Calu3 (cell line): ENCODE results near the gene CTCF. TPM values are rescaled to one million over a fixed set of nuclear protein-coding genes. Genes with fewer than 3 reads are reported as not detected.

ENCODE experiments used
- BruUV-seq: library from RNA; stranded (reverse); fragments of 400-500 nt; replicated peaks from 2 replicates; lab custom pipeline; 2021; lab: Mats Ljungman, UMichigan
- CTCF ChIA-PET: fragments of 300-600 bp; sonication (Branson Sonifier 250); formaldehyde crosslinking; loops from one replicate; lab custom pipeline; 2022; ENCODE audit warnings: antibody characterized with exemption; lab: Charles Lee
- DNase-seq: peaks from one replicate; pipeline ENCODE4 v3.0.0; 2022
- H3K27ac Mint-ChIP-seq: one replicate; pipeline ENCODE4 v1.8.0; 2022; ENCODE audit warnings: mixed read lengths; ENCODE audit not compliant: unreplicated experiment
- H3K27me3 Mint-ChIP-seq: one replicate; pipeline ENCODE4 v1.8.0; 2022; ENCODE audit warnings: mixed read lengths; ENCODE audit not compliant: unreplicated experiment
- H3K36me3 Mint-ChIP-seq: one replicate; pipeline ENCODE4 v1.8.0; 2022; ENCODE audit warnings: mild to moderate bottlenecking, moderate library complexity, mixed read lengths; ENCODE audit not compliant: insufficient read depth, unreplicated experiment
- H3K4me1 Mint-ChIP-seq: one replicate; pipeline ENCODE4 v1.8.0; 2022; ENCODE audit warnings: mild to moderate bottlenecking, low read depth, mixed read lengths; ENCODE audit not compliant: unreplicated experiment
- H3K4me3 Mint-ChIP-seq: one replicate; pipeline ENCODE4 v1.8.0; 2022; ENCODE audit warnings: mild to moderate bottlenecking, low read depth, moderate library complexity, mixed read lengths; ENCODE audit not compliant: unreplicated experiment
- H3K9me3 Mint-ChIP-seq: one replicate; pipeline ENCODE4 v1.8.0; 2022; ENCODE audit warnings: low read depth, mixed read lengths; ENCODE audit not compliant: unreplicated experiment
- intact Hi-C: fragments of 100-400 bp; cut with micrococcal nuclease; formaldehyde crosslinking; loops from one replicate; pipeline ENCODE4 v1.10.0; 2022; ENCODE audit not compliant: unreplicated experiment
- total RNA-seq: library from RNA; stranded (reverse); gene quantifications from 2 replicates; pipeline ENCODE4 v1.2.3, GENCODE V29; 2022
- TF ChIP-seq, protein P1 (sequence below): fragments of 200-600 bp; IDR thresholded peaks from one replicate; pipeline ENCODE4 v1.8.0; 2022; ENCODE audit warnings: antibody characterized with exemption; ENCODE audit not compliant: unreplicated experiment

Gene CTCF
- total RNA-seq, 1 experiment from 2014 or later: 52.1 TPM

DNA sequence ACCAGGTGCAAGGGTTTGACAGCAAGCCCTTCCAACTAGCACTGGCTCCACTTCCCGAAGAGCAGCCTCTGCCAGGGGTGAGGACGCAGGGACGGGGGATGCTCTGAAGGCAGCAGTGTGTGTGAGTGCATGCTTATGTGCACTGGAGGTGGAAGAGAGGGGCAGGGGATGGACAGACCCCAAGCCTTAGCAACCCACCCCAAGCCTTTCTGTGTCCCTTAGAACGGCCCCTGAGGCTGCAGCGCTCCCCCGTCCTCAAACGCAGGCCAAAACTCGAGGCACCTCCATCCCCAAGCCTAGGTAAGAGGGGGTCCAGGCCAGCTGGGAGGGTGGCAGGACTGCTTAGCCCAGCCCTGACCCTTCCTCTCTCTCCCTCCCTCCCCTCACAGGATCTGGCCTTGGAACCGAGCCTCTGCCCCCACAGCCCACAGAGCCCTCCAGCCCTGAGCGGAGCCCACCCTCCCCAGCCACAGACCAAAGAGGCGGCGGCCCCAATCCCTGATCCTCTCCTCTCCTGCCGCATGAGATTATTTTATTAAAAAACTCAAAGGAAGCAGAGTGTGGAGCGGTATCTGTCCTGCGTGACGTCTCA is 94.8 kb downstream of the CTCF start:
- Mint-ChIP-seq H3K27me3 (peaks cover 37% of the 10 kb centered on the region), H3K9me3 (no peaks in the 10 kb centered on the region), H3K36me3 (peaks cover 51% of the 10 kb centered on the region), H3K4me3 (no peak overlapping the region), H3K4me1 (no peaks in the 10 kb centered on the region), H3K27ac (no peak overlapping the region)
- no TSS peak for BruUV-seq
- intact Hi-C loops: no loop called here
- TF ChIP-seq, protein P1, sequence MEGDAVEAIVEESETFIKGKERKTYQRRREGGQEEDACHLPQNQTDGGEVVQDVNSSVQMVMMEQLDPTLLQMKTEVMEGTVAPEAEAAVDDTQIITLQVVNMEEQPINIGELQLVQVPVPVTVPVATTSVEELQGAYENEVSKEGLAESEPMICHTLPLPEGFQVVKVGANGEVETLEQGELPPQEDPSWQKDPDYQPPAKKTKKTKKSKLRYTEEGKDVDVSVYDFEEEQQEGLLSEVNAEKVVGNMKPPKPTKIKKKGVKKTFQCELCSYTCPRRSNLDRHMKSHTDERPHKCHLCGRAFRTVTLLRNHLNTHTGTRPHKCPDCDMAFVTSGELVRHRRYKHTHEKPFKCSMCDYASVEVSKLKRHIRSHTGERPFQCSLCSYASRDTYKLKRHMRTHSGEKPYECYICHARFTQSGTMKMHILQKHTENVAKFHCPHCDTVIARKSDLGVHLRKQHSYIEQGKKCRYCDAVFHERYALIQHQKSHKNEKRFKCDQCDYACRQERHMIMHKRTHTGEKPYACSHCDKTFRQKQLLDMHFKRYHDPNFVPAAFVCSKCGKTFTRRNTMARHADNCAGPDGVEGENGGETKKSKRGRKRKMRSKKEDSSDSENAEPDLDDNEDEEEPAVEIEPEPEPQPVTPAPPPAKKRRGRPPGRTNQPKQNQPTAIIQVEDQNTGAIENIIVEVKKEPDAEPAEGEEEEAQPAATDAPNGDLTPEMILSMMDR: no peak
- CTCF ChIA-PET: no interaction called here
- DNase-seq: no peak

DNA sequence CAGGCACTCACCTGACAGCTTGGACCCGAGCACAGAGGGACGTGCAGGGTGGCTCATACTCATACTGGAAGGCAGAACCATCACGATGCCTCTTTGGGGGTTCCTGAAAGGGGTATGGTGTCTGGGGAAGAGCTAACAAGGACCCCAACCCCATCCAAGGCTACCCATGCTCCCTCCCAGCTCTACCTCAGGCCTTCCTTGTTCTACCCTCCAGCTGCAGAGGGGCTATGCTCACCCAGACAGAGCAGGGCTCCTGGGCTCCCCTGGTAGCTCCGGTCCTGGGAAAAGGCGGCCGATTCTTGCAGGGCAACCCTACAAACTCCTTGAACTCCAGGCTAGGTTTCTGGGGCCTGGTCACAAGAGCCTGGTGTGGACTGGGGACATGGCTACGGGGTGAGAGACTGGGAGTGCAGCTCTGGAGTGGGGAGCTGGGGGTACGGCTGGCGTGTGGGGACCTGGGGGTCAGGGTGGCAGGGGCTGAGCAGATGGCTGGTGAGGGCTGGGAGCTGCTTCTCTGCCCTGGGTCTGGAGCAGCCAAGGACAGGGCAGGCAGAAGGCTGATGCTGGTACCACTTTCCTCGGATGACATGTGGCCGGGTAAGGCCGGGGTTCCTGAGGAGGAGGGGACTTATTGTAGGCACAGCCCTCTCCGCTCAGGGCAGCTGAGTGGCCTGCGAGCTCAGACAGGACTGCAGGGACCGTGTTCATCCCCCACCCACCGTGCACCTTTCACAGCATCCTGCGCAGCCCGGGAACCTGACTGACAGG is 95.6 kb downstream of the CTCF start:
- Mint-ChIP-seq H3K27me3 (peaks cover 31% of the 10 kb centered on the region), H3K27ac (no peak overlapping the region), H3K9me3 (no peaks in the 10 kb centered on the region), H3K4me3 (no peak overlapping the region), H3K36me3 (peaks cover 53% of the 10 kb centered on the region), H3K4me1 (no peaks in the 10 kb centered on the region)
- no peak for DNase-seq
- intact Hi-C loops: no loop called here
- BruUV-seq: no TSS peak
- TF ChIP-seq, protein P1: no peak
- CTCF ChIA-PET: interaction anchor here (0.6 kb wide), 1 partner anchor 53 kb away, joined by 5 read pairs; no protein-coding TSS in a partner anchor

DNA sequence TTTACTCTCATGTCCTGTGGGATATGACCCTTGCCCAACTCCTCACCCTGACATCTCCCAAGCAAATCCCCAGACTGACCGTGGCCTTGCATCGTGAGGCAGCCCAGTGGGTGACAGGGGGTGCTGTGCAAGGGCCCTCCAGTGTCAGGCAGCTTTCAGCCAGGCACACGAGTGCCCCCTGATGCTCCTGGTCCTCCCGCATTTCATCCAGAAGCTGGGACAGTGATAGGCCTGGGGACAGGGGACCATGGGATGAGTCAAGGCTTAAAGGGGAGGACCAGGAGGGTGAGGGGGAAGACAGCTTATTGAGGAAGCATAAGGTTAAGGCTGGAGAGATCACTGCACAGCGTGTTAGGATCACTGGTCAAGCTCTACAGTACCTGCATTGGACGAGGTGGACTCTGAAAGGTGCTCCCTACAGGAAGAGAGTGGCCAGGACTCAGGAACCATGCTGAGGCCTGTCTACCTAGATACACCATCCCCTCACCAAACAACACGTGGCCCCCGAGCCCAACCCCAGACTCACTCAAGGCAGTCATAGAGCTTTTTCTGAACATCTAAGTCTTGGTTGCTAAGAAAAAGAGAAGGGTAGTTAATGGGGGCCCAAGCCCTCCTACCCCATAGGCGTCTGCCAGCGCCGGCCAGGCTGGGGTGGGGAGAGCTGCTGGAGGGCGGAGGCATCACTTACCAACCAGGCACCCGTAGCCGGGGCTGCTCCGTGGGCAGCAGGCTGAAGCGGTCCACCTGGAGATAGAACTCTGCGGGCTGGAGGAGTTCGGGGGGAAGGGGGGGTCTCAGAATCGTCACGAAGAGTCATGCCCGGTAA is 96.7 kb downstream of the CTCF start:
- CTCF ChIA-PET: interaction anchor here (0.5 to 2.1 kb wide), 4 partner anchors 8 to 620 kb away, joined by 4 to 15 read pairs (median 4); no protein-coding TSS in a partner anchor
- H3K27me3 Mint-ChIP-seq: peaks cover 22% of the 10 kb centered on the region
- intact Hi-C loops: no loop called here
- peak overlapping the region; percentile 99 for H3K4me3 Mint-ChIP-seq
- peaks cover 50% of the 10 kb centered on the region for H3K36me3 Mint-ChIP-seq
- peak overlapping the region; percentile 64 for H3K27ac Mint-ChIP-seq
- no peak for DNase-seq
- no peaks in the 10 kb centered on the region for H3K9me3 Mint-ChIP-seq
- no TSS peak for BruUV-seq
- TF ChIP-seq, protein P1: no peak
- H3K4me1 Mint-ChIP-seq: no peaks in the 10 kb centered on the region
